GM21515 (cell line): Measurements from ENCODE around the gene TMTC2.

Experiments
- ATAC-seq: cut with Tn5 transposase; IDR thresholded peaks from one replicate; pipeline ENCODE4 v1.9.1; 2021; ENCODE audit not compliant: unreplicated experiment

TMTC2 gene

GRCh38 chr12:82686168-82687020 lies at the start of gene TMTC2:
Gene TMTC2, plus strand, starts transcription at chr12:82686906.
- ATAC-seq: peak; percentile 91

- ATAC-seq: peak; percentile 69
Observed at GRCh38 chr12:82638324-82638723, 48.4 kb upstream of the TMTC2 start.

- ATAC-seq: no peak
Observed at GRCh38 chr12:82644896-82645295, 41.8 kb upstream of the TMTC2 start.

GRCh38 chr12:82645414-82645813 lies 41.3 kb upstream of the TMTC2 start:
- no peak for ATAC-seq

- no peak for ATAC-seq
Observed at GRCh38 chr12:82647853-82648252, 38.9 kb upstream of the TMTC2 start.

- ATAC-seq: peak; percentile 42
Observed at GRCh38 chr12:82648259-82648909, 38.3 kb upstream of the TMTC2 start.

- ATAC-seq: peak; percentile 90
Observed at GRCh38 chr12:82650627-82651337, 35.9 kb upstream of the TMTC2 start.

GRCh38 chr12:82651489-82651888 lies 35.2 kb upstream of the TMTC2 start:
- ATAC-seq: no peak

- no peak for ATAC-seq
Observed at GRCh38 chr12:82652071-82652470, 34.6 kb upstream of the TMTC2 start.

- ATAC-seq: no peak
Observed at GRCh38 chr12:82655751-82656150, 31.0 kb upstream of the TMTC2 start.

- ATAC-seq: no peak
Observed at GRCh38 chr12:82659343-82660207, 27.1 kb upstream of the TMTC2 start.

- no peak for ATAC-seq
Observed at GRCh38 chr12:82660541-82661325, 26.0 kb upstream of the TMTC2 start.

- no peak for ATAC-seq
Observed at GRCh38 chr12:82663893-82664292, 22.8 kb upstream of the TMTC2 start.

- ATAC-seq: no peak
Observed at GRCh38 chr12:82665142-82665923, 21.4 kb upstream of the TMTC2 start.

- ATAC-seq: no peak
Observed at GRCh38 chr12:82666830-82667229, 19.9 kb upstream of the TMTC2 start.

GRCh38 chr12:82671673-82672195 lies 15.0 kb upstream of the TMTC2 start:
- ATAC-seq: no peak

GRCh38 chr12:82672811-82673495 lies 13.8 kb upstream of the TMTC2 start:
- no peak for ATAC-seq

GRCh38 chr12:82673698-82674097 lies 13.0 kb upstream of the TMTC2 start:
- ATAC-seq: no peak
